WTC11 (cell line): ENCODE measurements around the gene L1CAM. TPM values are rescaled to one million over a fixed set of nuclear protein-coding genes. Genes with fewer than 3 reads are reported as not detected.
A peak's percentile ranks its signal among the peaks of the same experiment; 100 is the strongest.

Experiments used
- ATF6 ChIP-seq: sonication (generic); formaldehyde crosslinking; IDR thresholded peaks from 2 replicates; pipeline ENCODE4 v1.8.1; 2023; ENCODE audit warnings: mild to moderate bottlenecking, missing genetic modification reagents
- ELF4 ChIP-seq: sonication (generic); formaldehyde crosslinking; IDR thresholded peaks from 2 replicates; pipeline ENCODE4 v1.8.1; 2022; ENCODE audit warnings: low read depth, mild to moderate bottlenecking, moderate library complexity, missing genetic modification reagents
- GTF2I ChIP-seq: fragments of 250-450 bp; sonication (Bioruptor Pico); conservative IDR thresholded peaks from 2 replicates; pipeline ENCODE4 v1.4.0; 2021; ENCODE audit warnings: mild to moderate bottlenecking
- NFE2L1 ChIP-seq: sonication (generic); formaldehyde crosslinking; IDR thresholded peaks from 2 replicates; pipeline ENCODE4 v1.8.1; 2023; ENCODE audit warnings: missing genetic modification reagents
- NFYB ChIP-seq: sonication (generic); formaldehyde crosslinking; conservative IDR thresholded peaks from 2 replicates; pipeline ENCODE4 v1.8.0; 2022; ENCODE audit warnings: low read depth, missing genetic modification reagents
- PREB ChIP-seq: sonication (generic); formaldehyde crosslinking; IDR thresholded peaks from 2 replicates; pipeline ENCODE4 v1.8.1; 2022; ENCODE audit warnings: mild to moderate bottlenecking, missing genetic modification reagents, moderate library complexity, borderline replicate concordance
- RORB ChIP-seq: fragments of 250-450 bp; sonication (Bioruptor Pico); IDR thresholded peaks from 2 replicates; pipeline ENCODE4 v1.9.0; 2021; ENCODE audit warnings: mild to moderate bottlenecking
- SMAD3 ChIP-seq: sonication (generic); formaldehyde crosslinking; IDR thresholded peaks from 2 replicates; pipeline ENCODE4 v1.8.0; 2022; ENCODE audit warnings: missing genetic modification reagents, mild to moderate bottlenecking, borderline replicate concordance
- ZBTB43 ChIP-seq: sonication (generic); formaldehyde crosslinking; IDR thresholded peaks from 2 replicates; pipeline ENCODE4 v1.8.1; 2023; ENCODE audit warnings: mild to moderate bottlenecking, missing genetic modification reagents
- ZNF121 ChIP-seq: sonication (generic); formaldehyde crosslinking; IDR thresholded peaks from 2 replicates; pipeline ENCODE4 v1.8.0; 2023; ENCODE audit warnings: missing genetic modification reagents
- ZNF219 ChIP-seq: sonication (generic); formaldehyde crosslinking; IDR thresholded peaks from 2 replicates; pipeline ENCODE4 v1.8.0; 2023; ENCODE audit warnings: missing genetic modification reagents, mild to moderate bottlenecking, borderline replicate concordance
- ZNF396 ChIP-seq: fragments of 250-450 bp; sonication (Bioruptor Pico); IDR thresholded peaks from 2 replicates; pipeline ENCODE4 v1.8.0; 2021; ENCODE audit warnings: mild to moderate bottlenecking, moderate library complexity, borderline replicate concordance
- ZNF416 ChIP-seq: fragments of 250-450 bp; sonication (Bioruptor Pico); IDR thresholded peaks from 2 replicates; pipeline ENCODE4 v1.9.0; 2021; ENCODE audit warnings: mild to moderate bottlenecking, inconsistent platforms
- ZNF423 ChIP-seq: fragments of 250-450 bp; sonication (Bioruptor Pico); IDR thresholded peaks from 2 replicates; pipeline ENCODE4 v2.1.2; 2022; ENCODE audit warnings: mild to moderate bottlenecking, moderate library complexity
- ZNF671 ChIP-seq: fragments of 250-450 bp; sonication (Bioruptor Pico); IDR thresholded peaks from 2 replicates; pipeline ENCODE4 v1.8.0; 2021; ENCODE audit warnings: mild to moderate bottlenecking
- total RNA-seq: library from RNA; stranded (reverse); gene quantifications from 3 replicates; pipeline ENCODE4 v1.2.3, GENCODE V29; 2021
- TF ChIP-seq, protein P1 (sequence below): fragments of 250-450 bp; sonication (Bioruptor Pico); IDR thresholded peaks from 2 replicates; pipeline ENCODE4 v1.9.0; 2021; ENCODE audit warnings: moderate library complexity, mild to moderate bottlenecking, inconsistent platforms, borderline replicate concordance
- TF ChIP-seq, protein P2 (sequence below): sonication (generic); formaldehyde crosslinking; IDR thresholded peaks from 2 replicates; pipeline ENCODE4 v1.8.1; 2023; ENCODE audit warnings: mild to moderate bottlenecking, missing genetic modification reagents, moderate library complexity
- TF ChIP-seq, protein P3 (sequence below): sonication (generic); formaldehyde crosslinking; IDR thresholded peaks from 2 replicates; pipeline ENCODE4 v1.8.0; 2022; ENCODE audit warnings: mild to moderate bottlenecking, missing genetic modification reagents
- TF ChIP-seq, protein P4 (sequence below): sonication (generic); formaldehyde crosslinking; IDR thresholded peaks from 2 replicates; pipeline ENCODE4 v1.8.1; 2022; ENCODE audit warnings: low read depth, missing genetic modification reagents, borderline replicate concordance
- TF ChIP-seq, protein P5 (sequence below): fragments of 250-450 bp; sonication (Bioruptor Pico); IDR thresholded peaks from 2 replicates; pipeline ENCODE4 v1.8.0; 2021; ENCODE audit warnings: mild to moderate bottlenecking
- TF ChIP-seq, protein P6 (sequence below): sonication (generic); formaldehyde crosslinking; IDR thresholded peaks from 2 replicates; pipeline ENCODE4 v1.8.0; 2023; ENCODE audit warnings: missing genetic modification reagents, mild to moderate bottlenecking, borderline replicate concordance

Gene L1CAM
- total RNA-seq, 1 experiment from 2014 or later: 40.2 TPM

- TF ChIP-seq ZNF671 (CRISPR knock-in tag) (no peak), NFE2L1 (CRISPR knock-in tag) (peak; percentile 100), ELF4 (peak; percentile 99), ZNF121 (peak; percentile 80), RORB (CRISPR knock-in tag) (no peak), NFYB (CRISPR knock-in tag) (peak; percentile 72), ZNF423 (CRISPR knock-in tag) (no peak), SMAD3 (CRISPR knock-in tag) (peak; percentile 100), ZNF219 (CRISPR knock-in tag) (peak; percentile 99), PREB (CRISPR knock-in tag) (peak; percentile 99), ZNF416 (0 out of 2 replicates have a peak, but pooled peaks have one; percentile 53), ZNF396 (no peak), ZBTB43 (CRISPR knock-in tag) (peak; percentile 100), GTF2I (CRISPR knock-in tag) (no peak), ATF6 (CRISPR knock-in tag) (peak; percentile 96)
- TF ChIP-seq, protein P1, sequence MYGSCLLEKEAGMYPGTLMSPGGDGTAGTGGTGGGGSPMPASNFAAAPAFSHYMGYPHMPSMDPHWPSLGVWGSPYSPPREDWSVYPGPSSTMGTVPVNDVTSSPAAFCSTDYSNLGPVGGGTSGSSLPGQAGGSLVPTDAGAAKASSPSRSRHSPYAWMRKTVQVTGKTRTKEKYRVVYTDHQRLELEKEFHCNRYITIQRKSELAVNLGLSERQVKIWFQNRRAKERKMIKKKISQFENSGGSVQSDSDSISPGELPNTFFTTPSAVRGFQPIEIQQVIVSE (CRISPR knock-in tag): no peak
- TF ChIP-seq, protein P2, sequence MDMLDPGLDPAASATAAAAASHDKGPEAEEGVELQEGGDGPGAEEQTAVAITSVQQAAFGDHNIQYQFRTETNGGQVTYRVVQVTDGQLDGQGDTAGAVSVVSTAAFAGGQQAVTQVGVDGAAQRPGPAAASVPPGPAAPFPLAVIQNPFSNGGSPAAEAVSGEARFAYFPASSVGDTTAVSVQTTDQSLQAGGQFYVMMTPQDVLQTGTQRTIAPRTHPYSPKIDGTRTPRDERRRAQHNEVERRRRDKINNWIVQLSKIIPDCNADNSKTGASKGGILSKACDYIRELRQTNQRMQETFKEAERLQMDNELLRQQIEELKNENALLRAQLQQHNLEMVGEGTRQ (CRISPR knock-in tag): peak; percentile 57
- TF ChIP-seq, protein P3, sequence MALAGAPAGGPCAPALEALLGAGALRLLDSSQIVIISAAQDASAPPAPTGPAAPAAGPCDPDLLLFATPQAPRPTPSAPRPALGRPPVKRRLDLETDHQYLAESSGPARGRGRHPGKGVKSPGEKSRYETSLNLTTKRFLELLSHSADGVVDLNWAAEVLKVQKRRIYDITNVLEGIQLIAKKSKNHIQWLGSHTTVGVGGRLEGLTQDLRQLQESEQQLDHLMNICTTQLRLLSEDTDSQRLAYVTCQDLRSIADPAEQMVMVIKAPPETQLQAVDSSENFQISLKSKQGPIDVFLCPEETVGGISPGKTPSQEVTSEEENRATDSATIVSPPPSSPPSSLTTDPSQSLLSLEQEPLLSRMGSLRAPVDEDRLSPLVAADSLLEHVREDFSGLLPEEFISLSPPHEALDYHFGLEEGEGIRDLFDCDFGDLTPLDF (CRISPR knock-in tag): peak; percentile 98
- TF ChIP-seq, protein P4, sequence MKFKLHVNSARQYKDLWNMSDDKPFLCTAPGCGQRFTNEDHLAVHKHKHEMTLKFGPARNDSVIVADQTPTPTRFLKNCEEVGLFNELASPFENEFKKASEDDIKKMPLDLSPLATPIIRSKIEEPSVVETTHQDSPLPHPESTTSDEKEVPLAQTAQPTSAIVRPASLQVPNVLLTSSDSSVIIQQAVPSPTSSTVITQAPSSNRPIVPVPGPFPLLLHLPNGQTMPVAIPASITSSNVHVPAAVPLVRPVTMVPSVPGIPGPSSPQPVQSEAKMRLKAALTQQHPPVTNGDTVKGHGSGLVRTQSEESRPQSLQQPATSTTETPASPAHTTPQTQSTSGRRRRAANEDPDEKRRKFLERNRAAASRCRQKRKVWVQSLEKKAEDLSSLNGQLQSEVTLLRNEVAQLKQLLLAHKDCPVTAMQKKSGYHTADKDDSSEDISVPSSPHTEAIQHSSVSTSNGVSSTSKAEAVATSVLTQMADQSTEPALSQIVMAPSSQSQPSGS (CRISPR knock-in tag): peak; percentile 95
- TF ChIP-seq, protein P5, sequence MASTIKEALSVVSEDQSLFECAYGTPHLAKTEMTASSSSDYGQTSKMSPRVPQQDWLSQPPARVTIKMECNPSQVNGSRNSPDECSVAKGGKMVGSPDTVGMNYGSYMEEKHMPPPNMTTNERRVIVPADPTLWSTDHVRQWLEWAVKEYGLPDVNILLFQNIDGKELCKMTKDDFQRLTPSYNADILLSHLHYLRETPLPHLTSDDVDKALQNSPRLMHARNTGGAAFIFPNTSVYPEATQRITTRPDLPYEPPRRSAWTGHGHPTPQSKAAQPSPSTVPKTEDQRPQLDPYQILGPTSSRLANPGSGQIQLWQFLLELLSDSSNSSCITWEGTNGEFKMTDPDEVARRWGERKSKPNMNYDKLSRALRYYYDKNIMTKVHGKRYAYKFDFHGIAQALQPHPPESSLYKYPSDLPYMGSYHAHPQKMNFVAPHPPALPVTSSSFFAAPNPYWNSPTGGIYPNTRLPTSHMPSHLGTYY: no peak
- TF ChIP-seq, protein P6, sequence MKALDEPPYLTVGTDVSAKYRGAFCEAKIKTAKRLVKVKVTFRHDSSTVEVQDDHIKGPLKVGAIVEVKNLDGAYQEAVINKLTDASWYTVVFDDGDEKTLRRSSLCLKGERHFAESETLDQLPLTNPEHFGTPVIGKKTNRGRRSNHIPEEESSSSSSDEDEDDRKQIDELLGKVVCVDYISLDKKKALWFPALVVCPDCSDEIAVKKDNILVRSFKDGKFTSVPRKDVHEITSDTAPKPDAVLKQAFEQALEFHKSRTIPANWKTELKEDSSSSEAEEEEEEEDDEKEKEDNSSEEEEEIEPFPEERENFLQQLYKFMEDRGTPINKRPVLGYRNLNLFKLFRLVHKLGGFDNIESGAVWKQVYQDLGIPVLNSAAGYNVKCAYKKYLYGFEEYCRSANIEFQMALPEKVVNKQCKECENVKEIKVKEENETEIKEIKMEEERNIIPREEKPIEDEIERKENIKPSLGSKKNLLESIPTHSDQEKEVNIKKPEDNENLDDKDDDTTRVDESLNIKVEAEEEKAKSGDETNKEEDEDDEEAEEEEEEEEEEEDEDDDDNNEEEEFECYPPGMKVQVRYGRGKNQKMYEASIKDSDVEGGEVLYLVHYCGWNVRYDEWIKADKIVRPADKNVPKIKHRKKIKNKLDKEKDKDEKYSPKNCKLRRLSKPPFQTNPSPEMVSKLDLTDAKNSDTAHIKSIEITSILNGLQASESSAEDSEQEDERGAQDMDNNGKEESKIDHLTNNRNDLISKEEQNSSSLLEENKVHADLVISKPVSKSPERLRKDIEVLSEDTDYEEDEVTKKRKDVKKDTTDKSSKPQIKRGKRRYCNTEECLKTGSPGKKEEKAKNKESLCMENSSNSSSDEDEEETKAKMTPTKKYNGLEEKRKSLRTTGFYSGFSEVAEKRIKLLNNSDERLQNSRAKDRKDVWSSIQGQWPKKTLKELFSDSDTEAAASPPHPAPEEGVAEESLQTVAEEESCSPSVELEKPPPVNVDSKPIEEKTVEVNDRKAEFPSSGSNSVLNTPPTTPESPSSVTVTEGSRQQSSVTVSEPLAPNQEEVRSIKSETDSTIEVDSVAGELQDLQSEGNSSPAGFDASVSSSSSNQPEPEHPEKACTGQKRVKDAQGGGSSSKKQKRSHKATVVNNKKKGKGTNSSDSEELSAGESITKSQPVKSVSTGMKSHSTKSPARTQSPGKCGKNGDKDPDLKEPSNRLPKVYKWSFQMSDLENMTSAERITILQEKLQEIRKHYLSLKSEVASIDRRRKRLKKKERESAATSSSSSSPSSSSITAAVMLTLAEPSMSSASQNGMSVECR (CRISPR knock-in tag): peak; percentile 100
These were observed 10.4 kb downstream of the L1CAM start (continued) for GRCh38 chrX:153875391-153876111.
